ENCODE data around the gene PRDM15. TPM values are rescaled to one million over a fixed set of nuclear protein-coding genes. Genes with fewer than 3 reads are reported as not detected.

PRDM15 gene
- total RNA-seq, 4 donors from 2014 or later: 5.3 to 20.8 (median 13.6) TPM

GRCh38 chr21:41836166-41837015 lies 42.8 kb downstream of the PRDM15 start:
- no peak for TF ChIP-seq CTCF (IDR thresholded peaks at IDR 0.05)
- ATAC-seq (ENCODE audit: low FRiP score) (no peak), DNase-seq (ENCODE audit: low spot score) (no peak)

- DNase-seq (ENCODE audit: low spot score): no peak
- no peak for ATAC-seq (ENCODE audit: low FRiP score)
- TF ChIP-seq CTCF (IDR thresholded peaks at IDR 0.05): no peak
Measured at GRCh38 chr21:41835711-41836154, 43.4 kb downstream of the PRDM15 start.

- TF ChIP-seq CTCF (IDR thresholded peaks at IDR 0.05): no peak
- no peak for DNase-seq (ENCODE audit: low spot score)
- no peak for ATAC-seq (ENCODE audit: low FRiP score)
Measured at GRCh38 chr21:41834926-41835663, 44.0 kb downstream of the PRDM15 start.

GRCh38 chr21:41834252-41834925 lies 44.8 kb downstream of the PRDM15 start:
- ATAC-seq (ENCODE audit: low FRiP score): no peak
- no peak for TF ChIP-seq CTCF (IDR thresholded peaks at IDR 0.05)

GRCh38 chr21:41833497-41834115 lies 45.5 kb downstream of the PRDM15 start:
- DNase-seq (ENCODE audit: low spot score): no peak
- ATAC-seq (ENCODE audit: low FRiP score): no peak
- TF ChIP-seq CTCF (IDR thresholded peaks at IDR 0.05): no peak

More at GRCh38 chr21:41834252-41834925, 44.8 kb downstream of the PRDM15 start:
- DNase-seq (ENCODE audit: low spot score): no peak

GRCh38 chr21:41832596-41833496 lies 46.3 kb downstream of the PRDM15 start:
- ATAC-seq (ENCODE audit: low FRiP score) (no peak), DNase-seq (ENCODE audit: low spot score) (no peak)
- TF ChIP-seq CTCF (IDR thresholded peaks at IDR 0.05): no peak
